ENCODE results near the gene GRSF1. TPM values are rescaled to one million over a fixed set of nuclear protein-coding genes. Genes with fewer than 3 reads are reported as not detected.
A peak's percentile ranks its signal among the peaks of the same experiment; 100 is the strongest.
"Not testable (repeated sequence)": the region's sequence is repeated elsewhere in the genome, so short reads cannot be mapped to it uniquely, and the experiment has no call there.

Gene GRSF1, protein sequence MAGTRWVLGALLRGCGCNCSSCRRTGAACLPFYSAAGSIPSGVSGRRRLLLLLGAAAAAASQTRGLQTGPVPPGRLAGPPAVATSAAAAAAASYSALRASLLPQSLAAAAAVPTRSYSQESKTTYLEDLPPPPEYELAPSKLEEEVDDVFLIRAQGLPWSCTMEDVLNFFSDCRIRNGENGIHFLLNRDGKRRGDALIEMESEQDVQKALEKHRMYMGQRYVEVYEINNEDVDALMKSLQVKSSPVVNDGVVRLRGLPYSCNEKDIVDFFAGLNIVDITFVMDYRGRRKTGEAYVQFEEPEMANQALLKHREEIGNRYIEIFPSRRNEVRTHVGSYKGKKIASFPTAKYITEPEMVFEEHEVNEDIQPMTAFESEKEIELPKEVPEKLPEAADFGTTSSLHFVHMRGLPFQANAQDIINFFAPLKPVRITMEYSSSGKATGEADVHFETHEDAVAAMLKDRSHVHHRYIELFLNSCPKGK
- 40.7 and 48.3 TPM in 2 replicates for total RNA-seq (2014; rRNA removed; shearing (Covaris generic))

DNA sequence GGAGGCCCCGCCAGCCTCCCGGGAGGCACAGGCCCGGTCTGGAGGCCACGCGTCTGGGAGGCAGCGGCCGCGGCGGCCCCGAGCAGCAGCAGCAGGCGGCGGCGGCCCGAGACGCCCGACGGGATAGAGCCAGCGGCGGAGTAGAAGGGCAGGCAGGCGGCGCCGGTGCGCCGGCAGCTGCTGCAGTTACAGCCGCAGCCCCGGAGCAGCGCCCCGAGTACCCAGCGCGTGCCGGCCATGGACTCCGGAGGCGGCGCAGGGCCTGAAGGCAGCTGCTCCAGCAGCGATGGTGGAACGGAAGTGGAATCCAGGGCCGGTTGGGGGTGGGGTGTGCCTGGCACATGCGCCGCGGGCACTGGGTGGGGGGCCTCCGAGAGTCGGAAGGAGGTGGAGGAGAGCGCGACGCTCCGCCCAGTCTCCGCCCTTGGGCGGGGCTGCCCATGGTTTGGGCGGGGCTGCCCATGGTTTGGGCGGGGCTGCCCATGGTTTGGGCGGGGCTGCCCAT is at the start of gene GRSF1:
GRSF1 (minus strand) TSS at position 302 of the 505 bp plus-strand sequence; CDS start at position 239, 63 bp downstream.
- peak; percentile 90 for DNase-seq (ENCODE audit: low spot score)

DNA sequence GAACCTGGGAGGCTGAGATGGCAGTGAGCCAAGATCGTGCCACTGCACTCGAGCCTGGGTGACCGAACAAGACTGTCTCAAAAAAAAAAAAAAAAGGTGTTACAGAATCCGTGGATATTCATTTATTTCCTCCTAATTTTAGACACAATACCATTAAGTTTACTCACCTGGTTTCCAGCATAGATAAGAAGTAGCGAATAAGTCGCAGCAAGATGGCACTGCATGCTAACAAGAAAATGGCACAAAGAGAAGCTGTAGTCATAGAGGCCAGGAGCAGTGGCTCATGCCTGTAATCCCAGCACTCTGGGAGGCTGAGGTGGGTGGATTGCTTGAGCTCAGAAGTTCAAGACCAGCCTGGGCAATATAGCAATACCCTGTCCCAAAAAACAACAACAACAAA is 45.5 kb upstream of the GRSF1 start:
- no peak for DNase-seq (ENCODE audit: low spot score)

DNA sequence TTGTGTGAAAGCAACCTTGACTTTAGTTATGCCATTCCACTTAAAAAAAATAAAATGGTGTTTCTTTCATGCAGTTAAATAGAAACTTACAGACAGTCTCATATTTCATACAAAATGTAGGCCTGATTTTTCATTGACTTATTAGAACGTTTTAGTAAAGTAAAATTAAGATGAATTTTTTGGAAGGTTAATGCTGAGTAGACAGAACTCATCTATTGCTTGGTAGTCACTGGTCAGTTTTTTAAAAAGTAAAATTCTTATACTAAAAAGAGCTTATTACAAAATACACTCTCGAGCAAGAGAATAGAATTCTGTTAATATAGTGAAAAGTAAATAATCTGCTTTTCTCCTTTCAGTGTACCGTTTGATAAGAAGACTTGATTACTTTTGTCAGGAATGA is 41.0 kb upstream of the GRSF1 start:
- no peak for DNase-seq (ENCODE audit: low spot score)

DNA sequence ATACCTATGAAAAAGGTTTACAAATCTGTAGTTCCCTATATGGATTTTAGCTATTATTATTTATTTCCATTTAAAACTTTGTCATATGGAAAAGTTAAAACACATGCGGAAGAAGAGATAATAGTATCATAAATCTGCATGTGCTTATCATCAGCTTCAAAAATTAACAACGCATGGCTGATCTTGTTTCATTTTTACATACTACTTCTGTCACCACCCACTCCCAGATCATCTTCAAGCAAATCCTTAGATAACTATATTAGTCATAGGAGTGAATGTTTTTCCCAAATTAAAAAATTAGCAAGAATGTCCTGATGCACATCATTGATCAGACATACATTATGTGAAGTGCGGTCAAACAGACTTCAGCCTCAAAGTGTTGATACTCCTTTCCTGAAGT is 37.9 kb upstream of the GRSF1 start:
- no peak for DNase-seq (ENCODE audit: low spot score)

DNA sequence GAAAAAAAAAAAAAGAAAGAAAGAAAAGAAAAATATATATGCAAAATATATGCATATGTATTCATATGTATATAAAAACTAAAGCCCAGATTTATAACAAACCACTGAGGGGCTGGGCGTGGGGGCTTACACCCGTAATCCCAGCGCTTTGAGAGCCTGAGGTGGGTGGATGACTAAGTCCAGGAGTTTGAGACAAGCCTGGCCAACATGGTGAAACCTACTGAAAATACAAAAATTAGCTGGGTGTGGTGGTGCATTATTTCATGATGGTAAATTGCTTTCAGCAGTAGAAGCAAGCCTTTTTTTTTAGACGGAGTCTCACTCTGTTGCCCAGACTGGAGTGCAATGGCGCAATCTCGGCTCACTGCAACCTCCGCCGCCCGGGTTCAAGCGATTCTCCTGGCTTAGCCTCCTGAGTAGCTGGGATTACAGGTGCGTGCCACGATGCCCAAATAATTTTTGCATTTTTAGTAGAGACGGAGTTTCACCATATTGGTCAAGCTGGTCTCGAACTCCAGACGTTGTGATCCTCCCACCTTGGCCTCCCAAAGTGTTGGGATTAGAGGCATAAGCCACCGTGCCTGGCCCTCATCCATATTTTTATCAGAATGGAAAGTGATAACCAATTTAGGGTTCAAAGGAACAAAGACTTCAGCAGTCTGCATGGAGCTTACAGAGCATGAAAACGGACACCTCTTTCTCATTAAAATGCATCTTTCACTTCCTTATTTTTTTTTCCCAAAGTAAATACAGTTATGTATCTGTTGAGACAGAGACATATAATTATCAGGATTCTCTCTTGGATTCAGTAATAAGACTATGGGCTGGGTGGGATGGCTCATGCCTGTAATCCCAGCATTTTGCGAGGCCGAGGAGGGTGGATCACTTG is 34.8 kb upstream of the GRSF1 start:
- no peak for DNase-seq (ENCODE audit: low spot score)

DNA sequence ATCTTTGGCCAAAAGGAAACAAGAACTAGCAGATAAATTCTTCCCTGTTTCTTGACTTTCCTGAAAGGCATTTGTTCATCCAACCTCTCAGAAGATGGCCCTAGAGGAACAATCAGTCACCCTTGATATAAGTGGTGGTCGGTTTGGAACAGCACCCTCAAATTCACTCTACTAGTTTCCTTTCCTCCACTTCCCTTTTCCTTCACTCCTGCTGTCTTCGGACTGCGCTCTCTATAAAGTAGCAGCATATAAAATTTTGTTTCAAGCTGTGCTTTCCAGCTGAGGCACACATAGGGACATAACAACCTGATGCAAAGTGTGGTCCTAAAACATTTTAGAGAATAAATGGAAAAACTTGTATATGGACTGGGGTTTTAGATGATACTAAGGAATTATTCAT is 33.5 kb upstream of the GRSF1 start:
- no peak for DNase-seq (ENCODE audit: low spot score)

DNA sequence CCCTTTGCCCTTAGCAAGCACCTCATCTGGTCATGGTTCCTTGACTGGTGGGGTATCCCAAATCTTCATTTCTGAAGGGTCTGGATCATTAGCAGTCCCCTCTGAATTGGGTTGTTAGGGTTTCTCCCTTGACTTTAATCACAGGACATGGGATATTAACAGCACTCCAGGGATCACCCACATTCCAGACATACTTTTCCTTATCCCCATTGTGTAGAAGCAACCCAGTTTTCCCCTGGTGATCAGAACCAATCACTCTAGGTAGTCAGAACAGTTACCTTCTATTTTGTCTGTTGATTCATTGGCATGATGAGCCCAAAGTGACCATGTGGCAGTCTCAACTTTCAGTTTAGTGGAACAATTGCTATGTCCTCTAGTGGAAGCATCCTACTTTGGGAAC is 29.1 kb upstream of the GRSF1 start:
- no peak for DNase-seq (ENCODE audit: low spot score)

DNA sequence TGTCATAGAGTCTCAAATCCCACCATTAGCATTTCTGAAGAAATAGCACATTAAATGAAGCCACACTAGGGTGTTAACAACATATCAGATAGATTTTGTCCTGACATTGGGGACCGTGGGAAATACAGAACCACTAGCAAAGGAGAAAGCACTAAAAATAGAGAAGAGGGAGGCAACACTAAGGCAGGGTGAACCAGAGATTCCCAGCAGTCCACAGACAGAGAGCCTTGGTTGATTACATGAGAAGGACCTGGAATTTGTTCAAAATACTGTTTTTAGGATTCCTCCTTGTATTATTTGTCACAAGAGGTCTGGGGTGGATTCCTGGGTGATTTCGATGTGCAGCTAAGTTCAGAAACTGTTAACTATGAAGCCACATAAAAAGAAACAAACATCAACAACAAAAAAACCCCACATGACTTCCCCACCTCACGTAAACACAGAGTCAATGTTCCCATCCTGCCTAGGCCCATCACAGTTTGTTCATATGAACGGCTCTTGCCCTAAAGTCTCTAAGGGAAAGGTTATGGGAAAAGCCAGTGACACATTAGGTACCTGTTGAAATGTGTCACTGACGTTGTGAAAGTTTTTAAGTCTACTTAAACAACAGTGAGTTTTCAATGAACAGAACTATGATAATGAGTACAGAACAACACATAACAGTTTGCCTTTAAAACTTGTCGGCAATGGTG is 23.6 kb upstream of the GRSF1 start:
- DNase-seq (ENCODE audit: low spot score): no peak

DNA sequence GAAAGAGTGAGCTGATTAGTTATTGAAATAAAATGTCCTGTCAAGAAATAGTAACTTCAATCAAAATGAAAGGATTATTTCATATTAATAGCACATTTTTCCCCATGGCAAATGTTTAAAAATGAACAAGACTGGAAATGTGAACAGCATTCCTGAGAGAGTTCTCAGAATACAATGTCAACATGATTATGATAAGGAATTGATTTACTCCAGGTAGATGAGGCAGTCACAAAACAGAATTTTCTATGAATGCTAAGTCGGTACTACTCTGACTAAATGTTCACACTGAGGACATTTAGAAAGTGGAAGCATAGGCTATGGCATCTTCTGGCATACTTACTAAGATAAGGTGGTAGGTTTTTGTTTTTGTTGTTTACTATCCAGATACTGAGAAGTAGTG is 19.4 kb upstream of the GRSF1 start:
- DNase-seq (ENCODE audit: low spot score): no peak

DNA sequence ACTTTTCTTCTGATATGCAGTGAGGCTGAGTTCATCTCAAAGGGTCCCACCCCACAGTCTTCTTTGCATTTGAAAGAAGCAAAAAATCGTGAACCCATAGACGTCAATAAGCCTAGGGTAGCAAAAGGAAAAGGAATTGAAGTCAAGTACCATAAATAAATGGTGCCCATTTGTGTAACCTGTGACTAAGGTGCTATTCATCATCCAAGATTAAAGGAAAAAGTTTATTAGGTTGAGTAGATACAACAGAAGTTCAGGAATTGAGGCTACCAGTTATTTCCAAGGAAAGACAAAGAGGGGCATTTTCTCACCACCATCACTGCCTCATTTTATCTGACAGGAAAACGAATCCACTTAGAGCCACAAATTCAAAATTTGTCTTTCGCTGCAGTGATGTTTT is 18.8 kb upstream of the GRSF1 start:
- no peak for DNase-seq (ENCODE audit: low spot score)

DNA sequence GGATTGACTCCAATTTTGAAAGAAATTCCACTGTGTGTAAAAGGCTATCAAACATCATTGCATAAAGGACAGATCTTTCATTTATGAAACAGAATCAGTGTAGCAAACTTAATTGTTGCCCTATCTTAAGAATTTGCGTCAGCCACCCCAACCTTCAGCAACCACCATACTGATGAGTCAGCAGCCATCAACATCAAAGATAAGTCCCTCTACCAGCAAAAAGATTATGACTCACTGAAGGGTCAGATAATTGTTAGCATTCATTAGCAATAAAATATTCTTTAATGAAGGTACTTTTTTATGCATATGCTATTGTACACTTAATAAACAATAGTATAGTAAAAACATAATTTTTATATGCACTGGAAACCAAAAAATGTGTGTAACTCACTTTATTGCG is 15.8 kb upstream of the GRSF1 start:
- no peak for DNase-seq (ENCODE audit: low spot score)

DNA sequence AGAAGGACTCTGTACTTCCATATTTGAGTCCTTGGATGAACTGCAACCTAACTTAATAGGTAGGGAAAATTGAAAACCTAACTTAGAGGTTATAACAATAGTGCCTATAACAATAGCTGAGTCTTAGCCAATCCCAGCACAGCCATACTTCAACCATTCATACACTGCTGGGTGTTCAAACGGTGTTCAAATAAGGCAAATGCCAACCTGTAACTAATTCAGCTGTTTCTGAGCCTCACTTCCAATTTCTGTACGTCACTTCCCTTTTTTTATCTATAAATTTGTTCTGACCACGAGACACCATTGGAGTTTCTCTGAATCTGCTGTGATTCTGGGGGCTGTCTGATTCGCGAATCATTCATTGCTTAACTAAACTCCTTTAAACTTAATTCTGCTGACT is 9.6 kb upstream of the GRSF1 start:
- DNase-seq (ENCODE audit: low spot score): no peak

DNA sequence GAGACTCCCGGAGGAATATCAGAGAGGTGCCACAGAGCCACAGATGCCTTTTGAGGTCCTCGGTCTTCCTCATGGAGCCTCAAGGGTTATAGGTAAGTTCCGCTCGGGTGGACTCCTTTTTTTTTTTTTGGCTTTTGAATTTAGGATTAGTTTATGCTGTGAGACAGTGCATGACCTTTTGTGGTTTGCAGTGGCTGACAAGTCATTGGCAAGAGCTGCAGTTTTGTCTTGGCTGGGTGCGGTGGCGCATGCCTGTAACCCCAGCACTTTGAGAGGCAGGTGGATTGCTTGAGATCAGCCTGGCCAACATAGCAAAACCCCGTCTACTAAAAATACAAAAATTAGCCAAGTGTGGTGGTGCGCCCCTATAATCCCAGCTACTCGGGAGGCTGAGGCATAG is 4.5 kb upstream of the GRSF1 start:
- no peak for DNase-seq (ENCODE audit: low spot score)

DNA sequence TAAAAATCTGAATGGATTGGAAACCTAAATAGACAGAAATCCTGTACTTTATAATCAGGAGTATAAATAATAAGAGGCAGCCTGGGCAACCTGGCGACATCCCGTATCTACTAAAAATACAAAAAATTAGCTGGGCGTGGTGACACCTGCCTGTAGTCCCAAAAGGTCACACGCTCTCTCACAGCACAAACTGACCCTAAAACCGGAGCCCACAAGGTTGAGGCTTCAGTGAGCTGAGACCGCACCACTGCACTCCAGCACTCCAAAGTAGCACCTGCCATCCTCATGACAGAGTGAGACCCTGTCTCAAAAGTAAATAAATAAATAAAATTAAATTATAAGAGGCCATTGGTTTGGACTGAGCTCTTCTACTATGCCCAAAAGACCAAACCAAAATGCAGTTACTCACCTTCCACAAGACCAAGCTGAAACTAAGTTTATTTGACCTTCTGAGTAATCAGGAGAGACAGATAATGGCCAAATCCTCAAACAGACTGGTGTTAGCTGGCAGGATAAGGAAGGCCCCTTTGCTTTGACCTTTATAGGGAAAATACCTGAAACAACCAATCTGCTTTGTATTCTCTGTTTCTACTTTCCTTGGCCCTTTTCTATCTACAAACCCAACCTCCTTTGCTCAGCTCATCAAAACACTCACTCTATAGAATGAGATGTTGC is 3.2 kb upstream of the GRSF1 start:
- DNase-seq (ENCODE audit: low spot score): no peak

DNA sequence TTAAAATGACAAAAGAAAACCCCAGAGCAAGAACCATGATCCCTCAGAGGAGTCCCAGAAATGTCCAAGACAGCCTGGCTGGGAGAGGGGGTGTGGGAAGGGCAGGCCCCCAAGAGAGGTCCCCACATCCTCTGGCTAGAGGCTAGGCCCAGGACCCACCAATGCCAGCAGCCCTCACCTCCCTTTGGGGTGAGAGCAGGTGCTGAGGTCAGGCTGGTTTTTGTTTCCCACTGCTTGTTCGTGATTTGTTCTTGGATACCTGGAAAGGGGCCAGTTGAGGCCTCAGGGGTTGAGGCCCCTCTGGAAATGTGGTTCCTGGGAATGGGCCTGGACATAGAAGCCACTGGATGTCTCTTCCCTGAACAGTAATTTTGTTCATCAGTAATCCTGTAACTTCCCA is 2.3 kb upstream of the GRSF1 start:
- no peak for DNase-seq (ENCODE audit: low spot score)

DNA sequence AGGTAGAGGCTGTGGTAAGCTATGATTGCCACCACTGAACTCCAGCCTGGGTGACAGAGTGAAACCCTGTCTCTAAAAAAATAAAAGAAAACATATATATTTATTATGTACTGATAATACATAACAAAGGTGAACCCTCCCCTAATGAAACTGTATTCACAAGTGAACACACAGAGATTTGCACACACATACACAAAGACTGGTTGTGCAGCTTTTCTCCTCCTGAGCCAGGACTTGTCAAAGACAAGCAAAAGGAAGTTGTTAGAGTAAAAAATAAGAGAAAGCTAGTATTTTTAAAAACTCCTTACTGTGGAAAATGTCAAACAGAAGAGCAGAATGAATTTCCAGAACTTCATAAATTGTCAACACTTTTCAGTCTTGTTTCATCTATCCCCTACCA is 1.5 kb upstream of the GRSF1 start:
- DNase-seq (ENCODE audit: low spot score): no peak

DNA sequence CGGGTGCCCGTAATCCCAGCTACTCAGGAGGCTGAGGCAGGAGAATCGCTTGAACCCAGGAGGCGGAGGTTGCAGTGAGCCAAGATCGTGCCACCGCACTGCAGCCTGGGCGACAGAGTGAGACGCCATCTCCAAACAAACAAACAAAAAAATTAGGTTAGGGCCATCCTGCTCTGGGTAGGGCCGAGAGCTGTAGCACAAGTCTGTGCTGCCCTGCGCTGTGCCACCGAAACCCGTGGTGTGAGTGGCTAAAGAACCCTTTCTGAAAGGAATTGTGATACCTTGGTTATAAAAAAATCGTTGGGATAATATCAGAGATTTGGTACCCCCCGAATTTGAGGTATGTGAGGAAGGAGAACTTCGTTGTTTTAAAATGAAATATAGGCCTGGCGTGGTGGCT is 941 bp upstream of the GRSF1 start:
- not testable (repeated sequence) for DNase-seq (ENCODE audit: low spot score)

DNA sequence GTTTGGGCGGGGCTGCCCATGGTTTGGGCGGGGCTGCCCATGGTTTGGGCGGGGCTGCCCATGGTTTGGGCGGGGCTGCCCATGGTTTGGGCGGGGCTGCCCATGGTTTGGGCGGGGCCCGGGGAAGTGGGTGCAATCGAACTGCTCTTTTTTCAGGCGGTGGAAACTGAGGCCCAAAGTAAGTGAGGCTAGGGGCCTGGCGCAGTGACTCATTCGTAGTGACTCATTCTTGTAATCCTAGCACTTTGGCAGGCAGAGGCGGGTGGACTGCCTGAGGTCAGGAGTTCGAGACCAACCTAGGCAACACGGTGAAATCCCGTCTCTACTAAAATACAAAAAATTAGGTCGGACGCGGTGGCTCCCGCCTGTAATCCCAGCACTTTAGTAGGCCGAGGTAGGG is 447 bp upstream of the GRSF1 start:
- DNase-seq (ENCODE audit: low spot score): peak; percentile 23

DNA sequence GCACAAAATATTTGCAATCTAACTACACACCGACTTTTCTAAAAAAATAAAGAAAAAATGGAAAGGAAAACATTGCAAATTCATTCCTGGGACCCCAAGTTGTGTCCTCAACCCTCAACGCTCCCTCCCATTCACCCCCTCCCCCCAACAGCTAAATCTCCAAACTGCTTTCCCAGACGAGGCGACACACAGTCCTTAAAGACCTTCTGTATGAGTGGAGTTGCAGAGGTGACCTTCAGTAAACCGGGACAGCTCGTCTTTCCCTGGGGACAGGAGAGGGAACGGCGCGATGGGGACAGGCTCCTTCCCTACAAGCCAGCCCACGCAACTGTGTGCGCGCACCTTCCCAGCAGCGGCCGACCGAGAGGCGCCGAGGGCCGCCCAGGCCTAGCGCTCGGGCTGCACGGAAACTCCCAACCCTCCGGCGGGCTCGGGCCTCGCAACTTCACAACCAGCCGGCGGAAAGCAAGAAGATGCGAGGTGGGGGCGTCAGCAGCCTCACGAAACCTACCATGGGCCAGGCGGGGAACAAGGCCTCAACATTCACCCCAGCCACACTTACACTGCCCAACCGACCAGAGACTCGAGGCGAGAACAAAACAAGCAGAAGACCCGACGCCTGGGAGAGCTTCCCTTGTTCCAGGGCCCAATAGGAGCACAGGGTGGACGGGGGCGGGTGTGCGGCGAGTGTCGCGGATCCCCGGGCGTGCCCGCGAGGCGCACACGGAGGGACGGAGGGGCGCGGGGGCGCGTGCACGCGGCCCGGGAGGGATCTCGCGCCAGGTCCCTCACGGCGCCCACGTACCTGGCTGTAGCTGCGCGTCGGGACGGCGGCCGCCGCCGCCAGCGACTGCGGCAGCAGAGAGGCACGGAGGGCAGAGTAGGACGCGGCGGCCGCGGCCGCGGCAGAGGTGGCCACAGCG is 763 bp downstream of the GRSF1 start:
- peak; percentile 66 for DNase-seq (ENCODE audit: low spot score)

DNA sequence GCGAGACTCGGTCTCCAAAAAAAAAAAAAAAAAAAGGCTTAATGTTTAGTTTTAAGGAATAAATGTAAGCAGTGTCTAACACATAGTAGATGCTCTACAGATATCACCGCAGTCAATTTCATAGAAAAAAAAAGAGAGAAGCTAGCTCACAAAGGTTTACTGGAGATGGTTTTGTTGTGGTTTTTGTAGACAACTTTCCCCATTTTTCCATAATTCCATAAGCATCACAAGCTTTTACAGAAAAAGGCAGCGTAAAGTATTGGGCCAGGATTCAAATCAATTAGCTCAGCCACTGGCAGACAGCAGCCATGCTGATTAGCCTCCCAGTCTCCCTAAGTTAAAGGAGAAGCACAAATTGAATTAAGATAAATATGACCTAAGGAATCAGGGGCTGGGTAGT is 1.5 kb downstream of the GRSF1 start:
- DNase-seq (ENCODE audit: low spot score): peak; percentile 30
